HL-60/S4 (cell line): ENCODE data around the gene EGFLAM.

Experiments
- in situ Hi-C: fragments of 300-500 bp; cut with MboI; formaldehyde crosslinking; loops from 2 replicates; pipeline ENCODE4 v1.14.3; 2022; ENCODE audit warnings: low sequenced_read_pairs

The EGFLAM gene

GRCh38 chr5:38443390-38443789 lies 185.0 kb downstream of the EGFLAM start:
- in situ Hi-C loops = loop anchor here (25.0 kb wide), 1 partner anchor 369 kb away; no protein-coding TSS in a partner anchor

DNA sequence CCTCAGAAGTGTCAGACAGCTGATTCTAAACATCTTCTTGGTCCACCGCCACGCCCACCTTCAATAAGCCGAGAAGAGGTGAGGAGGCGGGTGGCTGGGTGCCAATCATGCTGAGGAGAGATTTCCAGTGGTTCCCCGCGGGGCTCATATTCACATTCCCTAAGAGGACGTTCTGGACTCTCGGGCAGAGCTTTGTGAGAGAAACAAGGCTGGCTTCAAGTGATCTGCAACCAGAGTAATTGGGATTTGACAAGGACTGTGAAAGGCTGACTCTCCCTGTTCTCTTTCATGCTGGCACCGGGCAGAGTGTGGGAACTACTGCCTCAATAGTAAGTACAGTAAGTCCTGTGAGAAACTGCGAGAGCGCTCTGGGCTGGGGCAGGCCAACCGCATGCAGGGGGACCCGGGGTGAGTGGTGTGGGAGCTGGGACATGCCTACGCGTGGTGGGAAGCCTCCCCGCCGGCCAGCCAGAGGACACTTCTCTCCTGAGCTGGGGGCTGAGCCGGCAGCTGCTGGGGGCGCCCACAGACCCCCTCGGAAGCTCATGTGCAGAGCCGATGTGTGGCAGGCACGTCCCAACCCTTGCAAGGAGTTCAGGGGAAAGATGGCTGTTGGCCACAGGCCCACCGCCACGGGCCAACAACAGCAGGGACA lies 187.1 kb downstream of the EGFLAM start:
- in situ Hi-C loops = loop anchor here (25.0 kb wide), 1 partner anchor 367 kb away; no protein-coding TSS in a partner anchor

GRCh38 chr5:38446029-38446522 lies 187.7 kb downstream of the EGFLAM start:
- in situ Hi-C loops = loop anchor here (25.0 kb wide), 1 partner anchor 366 kb away; no protein-coding TSS in a partner anchor

DNA sequence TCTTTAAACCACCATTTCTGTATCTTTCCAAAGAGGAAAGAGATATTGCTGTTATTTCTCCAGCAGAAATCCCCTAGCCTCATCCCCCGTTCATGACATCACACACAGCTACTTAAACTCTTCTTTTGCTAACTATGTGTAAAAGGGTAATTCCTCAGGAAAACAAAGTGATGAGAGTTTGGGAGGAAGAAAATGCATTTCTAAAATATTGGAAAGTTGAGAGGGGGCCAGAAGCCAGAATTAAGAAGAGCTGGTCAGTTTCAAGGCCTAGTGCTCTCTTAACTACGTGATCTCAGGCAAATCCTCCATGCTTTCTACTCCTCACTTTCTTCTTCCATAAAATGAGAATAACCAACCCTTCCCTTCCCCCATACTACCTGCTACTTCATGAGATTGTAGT lies 188.7 kb downstream of the EGFLAM start:
- in situ Hi-C loops = loop anchor here (25.0 kb wide), 1 partner anchor 365 kb away; no protein-coding TSS in a partner anchor

DNA sequence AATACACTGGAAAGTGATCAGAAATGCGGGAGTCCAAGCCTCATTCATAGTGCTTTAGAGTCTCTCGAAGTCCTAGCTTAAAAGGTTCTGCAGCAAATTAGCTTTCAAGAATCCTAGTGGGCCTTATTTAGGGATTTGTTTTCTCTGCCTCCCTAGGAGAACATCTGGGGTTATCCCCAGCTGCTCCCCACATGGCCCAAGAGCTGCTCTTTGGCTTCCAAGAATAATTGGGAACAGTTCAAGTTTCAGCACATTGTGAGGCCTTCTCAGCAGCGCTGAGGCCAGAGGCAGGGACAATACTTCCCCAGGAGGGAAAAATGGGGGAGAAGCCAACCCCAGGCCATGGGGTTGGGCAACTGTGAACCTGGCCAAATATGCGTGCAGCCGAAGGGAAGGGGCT lies 189.4 kb downstream of the EGFLAM start:
- in situ Hi-C loops = loop anchor here (25.0 kb wide), 1 partner anchor 365 kb away; no protein-coding TSS in a partner anchor

- in situ Hi-C loops = loop anchor here (25.0 kb wide), 1 partner anchor 364 kb away; no protein-coding TSS in a partner anchor
These were observed 190.4 kb downstream of the EGFLAM start for GRCh38 chr5:38448568-38449350.

DNA sequence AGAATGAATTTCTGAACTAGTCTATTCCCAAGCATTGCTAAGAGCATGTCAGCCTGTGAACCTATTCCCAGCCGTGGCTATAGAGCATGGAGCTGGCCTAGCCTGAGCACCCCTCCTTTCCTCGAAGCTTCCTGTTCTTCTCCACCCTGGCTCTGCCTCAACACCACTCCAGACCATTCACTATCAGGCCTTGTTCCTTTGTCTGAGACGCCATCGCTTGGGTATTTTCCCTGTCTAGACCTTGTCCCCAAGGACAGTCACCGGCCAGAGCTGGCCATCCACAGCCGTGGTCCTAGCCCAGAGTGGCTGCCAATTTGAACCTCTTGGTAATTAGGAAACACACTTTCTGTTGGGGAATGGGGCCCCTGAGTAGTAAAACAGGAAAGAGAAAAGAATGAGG lies 192.3 kb downstream of the EGFLAM start:
- in situ Hi-C loops = no loop called here

DNA sequence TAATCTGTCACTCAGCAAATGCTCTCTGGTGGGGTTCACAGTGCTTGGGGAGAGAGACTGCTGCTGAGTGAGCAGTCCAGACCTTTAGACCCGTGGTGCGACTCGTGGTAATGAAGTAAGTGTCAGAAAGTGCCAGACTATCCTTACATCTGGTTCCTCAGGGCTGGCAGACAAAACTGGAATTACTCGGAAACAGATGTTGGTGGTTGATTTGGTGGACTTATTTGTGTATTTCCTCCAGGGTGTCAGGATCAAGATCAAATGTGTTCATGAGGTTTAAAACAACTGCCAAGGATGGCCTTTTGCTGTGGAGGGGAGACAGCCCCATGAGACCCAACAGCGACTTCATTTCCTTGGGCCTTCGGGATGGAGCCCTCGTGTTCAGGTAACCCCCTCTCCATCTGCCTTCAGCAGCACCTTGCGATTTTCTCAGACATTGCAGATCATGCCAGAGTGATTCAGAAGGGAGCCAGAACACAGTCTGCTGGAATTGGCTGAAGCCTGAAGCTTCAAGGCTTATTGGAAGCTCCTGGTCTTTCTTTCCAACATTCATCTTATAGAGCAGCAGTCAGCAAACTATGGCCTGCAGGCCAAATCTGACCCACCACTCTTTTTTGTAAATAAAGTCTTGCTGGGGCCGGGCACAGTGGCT lies 192.8 kb downstream of the EGFLAM start:
- in situ Hi-C loops = no loop called here

GRCh38 chr5:38452201-38452600 lies 193.8 kb downstream of the EGFLAM start:
- in situ Hi-C loops = no loop called here

- in situ Hi-C loops = no loop called here
These were observed 195.1 kb downstream of the EGFLAM start for GRCh38 chr5:38453506-38453905.

GRCh38 chr5:38453921-38454320 lies 195.6 kb downstream of the EGFLAM start:
- in situ Hi-C loops = no loop called here

GRCh38 chr5:38455796-38456330 lies 197.5 kb downstream of the EGFLAM start:
- in situ Hi-C loops = no loop called here

- in situ Hi-C loops = no loop called here
These were observed 198.5 kb downstream of the EGFLAM start for GRCh38 chr5:38456657-38457399.

DNA sequence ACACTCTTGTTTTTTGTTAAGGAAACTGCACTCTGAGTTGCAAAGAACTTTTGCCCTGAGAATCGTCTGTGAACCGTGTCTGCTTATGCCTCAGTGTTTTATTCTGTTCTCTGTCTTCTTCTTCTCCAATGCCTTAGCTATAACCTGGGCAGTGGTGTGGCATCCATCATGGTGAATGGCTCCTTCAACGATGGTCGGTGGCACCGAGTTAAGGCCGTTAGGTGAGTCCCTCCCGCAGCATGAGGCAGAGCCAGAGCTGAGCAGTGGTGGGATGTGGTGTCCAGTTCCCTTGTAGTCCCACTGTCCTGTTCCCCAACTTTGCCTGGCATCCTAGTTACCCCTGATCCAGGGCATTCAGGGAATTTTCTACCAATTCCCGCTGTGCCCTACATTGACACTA lies 199.8 kb downstream of the EGFLAM start:
- in situ Hi-C loops = no loop called here

GRCh38 chr5:38462976-38463633 lies 204.7 kb downstream of the EGFLAM start:
- in situ Hi-C loops = no loop called here

GRCh38 chr5:38463634-38464521 lies 205.5 kb downstream of the EGFLAM start:
- in situ Hi-C loops = no loop called here

DNA sequence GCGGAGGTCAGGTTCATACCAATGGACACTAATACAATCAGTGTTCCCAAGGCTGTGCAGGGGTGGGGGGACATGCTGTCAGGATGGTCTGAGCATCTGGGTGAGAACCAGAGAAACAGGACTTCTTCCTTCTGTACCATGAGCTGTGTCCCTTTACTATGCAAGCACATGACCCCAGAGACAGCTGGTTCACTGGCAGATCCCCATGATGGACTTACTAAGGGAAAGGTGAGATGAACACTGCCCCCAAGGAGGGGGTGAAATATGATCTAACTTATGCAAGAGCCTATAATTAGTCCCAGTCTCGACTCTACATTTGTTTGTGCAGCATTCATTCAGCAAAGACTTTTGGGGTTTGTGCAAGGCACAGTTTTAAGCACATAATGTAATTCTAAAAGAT lies 206.7 kb downstream of the EGFLAM start:
- in situ Hi-C loops = no loop called here

- in situ Hi-C loops = no loop called here
These were observed 207.5 kb downstream of the EGFLAM start for GRCh38 chr5:38465702-38466423.
